Activated T-cell treated with anti-CD3 and anti-CD28 coated beads, Interleukin-2, amount 50 U/mL, for 48 hours (primary cell): ENCODE data around the gene PTPRG.

Experiments used
- DNase-seq, 2 experiments: peaks; one replicate each; pipeline ENCODE4 v3.0.0-alpha.2; 2020

PTPRG gene

GRCh38 chr3:61774279-61774890 lies 213.0 kb downstream of the PTPRG start:
- DNase-seq: no peak

GRCh38 chr3:61776390-61776789 lies 215.0 kb downstream of the PTPRG start:
- DNase-seq: no peak

- no peak for DNase-seq
These were observed 216.1 kb downstream of the PTPRG start for GRCh38 chr3:61777483-61777882.

- no peak for DNase-seq
These were observed 216.7 kb downstream of the PTPRG start for GRCh38 chr3:61778095-61778494.

- no peak for DNase-seq
These were observed 218.6 kb downstream of the PTPRG start for GRCh38 chr3:61780016-61780415.

- no peak for DNase-seq
These were observed 219.3 kb downstream of the PTPRG start for GRCh38 chr3:61780455-61781228.

GRCh38 chr3:61783993-61784718 lies 222.8 kb downstream of the PTPRG start:
- DNase-seq: no peak

GRCh38 chr3:61788623-61789507 lies 227.5 kb downstream of the PTPRG start:
- DNase-seq: no peak

GRCh38 chr3:61789861-61790260 lies 228.5 kb downstream of the PTPRG start:
- DNase-seq: no peak

- no peak for DNase-seq
These were observed 229.0 kb downstream of the PTPRG start for GRCh38 chr3:61790411-61790810.

- no peak for DNase-seq
These were observed 231.7 kb downstream of the PTPRG start for GRCh38 chr3:61793056-61793455.

GRCh38 chr3:61793521-61793920 lies 232.2 kb downstream of the PTPRG start:
- no peak for DNase-seq

- no peak for DNase-seq
These were observed 233.0 kb downstream of the PTPRG start for GRCh38 chr3:61794341-61794740.

GRCh38 chr3:61794961-61795360 lies 233.6 kb downstream of the PTPRG start:
- no peak for DNase-seq

- DNase-seq: no peak
These were observed 234.8 kb downstream of the PTPRG start for GRCh38 chr3:61796088-61796680.

- DNase-seq: no peak
These were observed 235.5 kb downstream of the PTPRG start for GRCh38 chr3:61796911-61797310.

- no peak for DNase-seq
These were observed 241.4 kb downstream of the PTPRG start for GRCh38 chr3:61802772-61803171.

GRCh38 chr3:61803983-61804382 lies 242.6 kb downstream of the PTPRG start:
- no peak for DNase-seq

GRCh38 chr3:61804782-61805181 lies 243.4 kb downstream of the PTPRG start:
- DNase-seq: no peak

- no peak for DNase-seq
These were observed 244.2 kb downstream of the PTPRG start for GRCh38 chr3:61805510-61806080.

- DNase-seq: no peak
These were observed 245.4 kb downstream of the PTPRG start for GRCh38 chr3:61806810-61807209.

GRCh38 chr3:61807865-61808276 lies 246.5 kb downstream of the PTPRG start:
- no peak for DNase-seq
